Measurements from ENCODE around the gene DOK6. TPM values are rescaled to one million over a fixed set of nuclear protein-coding genes. Genes with fewer than 3 reads are reported as not detected.

DOK6 gene
- total and polyA plus RNA-seq, 2 donors (not counting 1 experiment from before 2014, with no cell fraction given): not detected

DNA sequence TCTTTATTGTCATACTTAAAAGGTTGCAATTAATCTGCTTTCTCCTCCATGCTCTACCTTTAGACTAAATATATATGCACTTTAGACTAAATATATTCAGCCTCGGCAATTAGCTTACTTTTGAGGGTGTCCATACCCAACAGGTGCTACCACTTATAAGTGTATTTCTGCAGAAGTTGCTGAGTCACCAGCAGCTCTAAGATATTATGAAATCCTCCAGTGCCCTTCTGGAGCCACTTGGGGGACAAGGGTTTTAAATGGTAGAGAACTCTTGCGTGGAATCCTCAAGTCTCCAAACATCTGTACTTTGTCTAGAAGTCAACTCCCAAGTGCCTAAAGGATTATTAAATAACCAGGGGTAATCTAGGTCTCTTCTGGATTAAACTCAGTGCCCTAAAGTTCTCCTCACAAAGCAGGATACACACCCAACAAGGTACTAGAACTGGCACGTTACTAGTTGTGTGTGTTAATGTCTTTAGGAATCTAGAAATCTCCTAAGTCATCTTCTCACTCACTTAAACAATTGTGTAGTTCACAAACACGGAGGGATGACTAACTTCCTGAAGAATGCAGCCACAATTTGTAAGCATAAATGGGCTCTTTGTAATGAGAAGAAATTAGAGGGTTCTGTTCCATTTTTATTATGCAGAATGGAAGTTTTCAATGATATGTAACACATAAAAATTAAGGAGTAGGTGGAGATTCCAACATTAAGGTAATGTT lies 387.3 kb downstream of the DOK6 start:
- Histone ChIP-seq H2AFZ (ENCODE audit: insufficient read depth, low read depth, low read length, poor library complexity, severe bottlenecking) (no peak overlapping the region), H3K27ac (ENCODE audit: low read length in 2 of 2) (no peak overlapping the region), H3K4me3 (ENCODE audit: control extremely low read depth in 1 of 5, extremely low read depth in 1 of 5, insufficient read depth in 1 of 5, low read depth in 2 of 5, low read length in 4 of 5) (no peak overlapping the region), H3K27me3 (replicated peaks in 1 of 4; ENCODE audit: control extremely low read depth in 1 of 4, control insufficient read depth in 3 of 4, insufficient read depth in 4 of 4, low read length in 3 of 4) (no peaks in the 10 kb centered on the region), H3K9ac (ENCODE audit: low read length) (no peak overlapping the region), H3K4me1 (ENCODE audit: control insufficient read depth in 2 of 2, insufficient read depth in 2 of 2, low read length in 2 of 2) (no peaks in the 10 kb centered on the region), H3K79me2 (ENCODE audit: control insufficient read depth, insufficient read depth, low read length) (no peaks in the 10 kb centered on the region), H3K36me3 (replicated peaks in 1 of 2; ENCODE audit: control extremely low read depth in 1 of 2, control insufficient read depth in 1 of 2, extremely low read depth in 1 of 2, insufficient read depth in 2 of 2, low read length in 1 of 2) (no peaks in the 10 kb centered on the region), H3K4me2 (replicated peaks; ENCODE audit: low read depth, low read length, poor library complexity, severe bottlenecking) (no peak overlapping the region), H4K20me1 (ENCODE audit: control insufficient read depth, insufficient read depth, low read length, poor library complexity, severe bottlenecking) (no peaks in the 10 kb centered on the region), H3K9me3 (ENCODE audit: control extremely low read depth in 1 of 3, control insufficient read depth in 2 of 3, insufficient read depth in 1 of 3, low read length in 2 of 3) (no peaks in the 10 kb centered on the region)
- Mint-ChIP-seq H3K27me3 (no peaks in the 10 kb centered on the region), H3K4me1 (no peaks in the 10 kb centered on the region), H3K4me3 (no peak overlapping the region), H3K27ac (no peak overlapping the region), H3K9me3 (ENCODE audit: insufficient read depth) (no peaks in the 10 kb centered on the region)
- ATAC-seq (ENCODE audit: low read depth) (no peak), DNase-seq (no peak)
- no CpG with 5 or more reads among the region's 4 CpGs for WGBS (ENCODE audit: insufficient coverage)
- ChIA-PET CTCF (no interaction called here), POLR2A (no interaction called here)
- intact Hi-C loops (cut with micrococcal nuclease): no loop called here
- TF ChIP-seq EZH2 (IDR thresholded peaks at IDR 0.05; ENCODE audit: borderline replicate concordance, insufficient read depth, low read depth, low read length, poor library complexity, severe bottlenecking): no peak
- TF ChIP-seq, protein P1, sequence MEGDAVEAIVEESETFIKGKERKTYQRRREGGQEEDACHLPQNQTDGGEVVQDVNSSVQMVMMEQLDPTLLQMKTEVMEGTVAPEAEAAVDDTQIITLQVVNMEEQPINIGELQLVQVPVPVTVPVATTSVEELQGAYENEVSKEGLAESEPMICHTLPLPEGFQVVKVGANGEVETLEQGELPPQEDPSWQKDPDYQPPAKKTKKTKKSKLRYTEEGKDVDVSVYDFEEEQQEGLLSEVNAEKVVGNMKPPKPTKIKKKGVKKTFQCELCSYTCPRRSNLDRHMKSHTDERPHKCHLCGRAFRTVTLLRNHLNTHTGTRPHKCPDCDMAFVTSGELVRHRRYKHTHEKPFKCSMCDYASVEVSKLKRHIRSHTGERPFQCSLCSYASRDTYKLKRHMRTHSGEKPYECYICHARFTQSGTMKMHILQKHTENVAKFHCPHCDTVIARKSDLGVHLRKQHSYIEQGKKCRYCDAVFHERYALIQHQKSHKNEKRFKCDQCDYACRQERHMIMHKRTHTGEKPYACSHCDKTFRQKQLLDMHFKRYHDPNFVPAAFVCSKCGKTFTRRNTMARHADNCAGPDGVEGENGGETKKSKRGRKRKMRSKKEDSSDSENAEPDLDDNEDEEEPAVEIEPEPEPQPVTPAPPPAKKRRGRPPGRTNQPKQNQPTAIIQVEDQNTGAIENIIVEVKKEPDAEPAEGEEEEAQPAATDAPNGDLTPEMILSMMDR (IDR thresholded peaks at IDR 0.05): no peak

DNA sequence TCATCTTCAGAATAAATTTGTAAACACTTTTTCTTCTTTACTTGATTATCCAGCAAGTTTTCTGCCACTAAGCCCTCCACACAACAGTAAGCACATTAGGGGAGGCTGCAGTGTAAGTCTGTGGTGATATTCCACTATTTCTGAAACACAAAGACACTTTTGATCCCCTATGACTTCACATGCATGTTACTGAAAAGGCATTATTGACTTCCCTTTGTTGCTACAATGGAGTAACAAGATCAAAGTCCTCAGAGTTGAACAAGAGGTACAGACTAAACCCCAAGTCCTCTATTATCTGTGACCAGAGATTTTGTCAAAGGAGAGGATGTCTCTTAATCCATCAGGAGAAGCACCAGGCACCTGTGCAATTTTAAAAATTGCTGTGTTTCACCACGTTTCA lies 389.1 kb downstream of the DOK6 start:
- Histone ChIP-seq H3K36me3 (replicated peaks in 1 of 2; ENCODE audit: control extremely low read depth in 1 of 2, control insufficient read depth in 1 of 2, extremely low read depth in 1 of 2, insufficient read depth in 2 of 2, low read length in 1 of 2) (no peaks in the 10 kb centered on the region), H3K27me3 (replicated peaks in 1 of 4; ENCODE audit: control extremely low read depth in 1 of 4, control insufficient read depth in 3 of 4, insufficient read depth in 4 of 4, low read length in 3 of 4) (no peaks in the 10 kb centered on the region), H3K4me1 (ENCODE audit: control insufficient read depth in 2 of 2, insufficient read depth in 2 of 2, low read length in 2 of 2) (no peaks in the 10 kb centered on the region), H3K79me2 (ENCODE audit: control insufficient read depth, insufficient read depth, low read length) (no peaks in the 10 kb centered on the region), H3K9me3 (ENCODE audit: control extremely low read depth in 1 of 3, control insufficient read depth in 2 of 3, insufficient read depth in 1 of 3, low read length in 2 of 3) (no peaks in the 10 kb centered on the region), H3K4me3 (ENCODE audit: control extremely low read depth in 1 of 5, extremely low read depth in 1 of 5, insufficient read depth in 1 of 5, low read depth in 2 of 5, low read length in 4 of 5) (no peak overlapping the region), H3K4me2 (replicated peaks; ENCODE audit: low read depth, low read length, poor library complexity, severe bottlenecking) (no peak overlapping the region), H3K27ac (ENCODE audit: low read length in 2 of 2) (no peak overlapping the region), H3K9ac (ENCODE audit: low read length) (no peak overlapping the region), H4K20me1 (ENCODE audit: control insufficient read depth, insufficient read depth, low read length, poor library complexity, severe bottlenecking) (no peaks in the 10 kb centered on the region), H2AFZ (ENCODE audit: insufficient read depth, low read depth, low read length, poor library complexity, severe bottlenecking) (no peak overlapping the region)
- POLR2A ChIA-PET: no interaction called here
- Mint-ChIP-seq H3K4me3 (no peak overlapping the region), H3K4me1 (no peaks in the 10 kb centered on the region), H3K27ac (no peak overlapping the region), H3K27me3 (no peaks in the 10 kb centered on the region), H3K9me3 (ENCODE audit: insufficient read depth) (no peaks in the 10 kb centered on the region)
- WGBS (ENCODE audit: insufficient coverage): 83% methylated on average over 1 of the region's 1 CpG
- intact Hi-C loops (cut with micrococcal nuclease): no loop called here
- DNase-seq: no peak
- CTCF ChIA-PET: no interaction called here
- ATAC-seq (ENCODE audit: low read depth): no peak
- TF ChIP-seq EZH2 (IDR thresholded peaks at IDR 0.05; ENCODE audit: borderline replicate concordance, insufficient read depth, low read depth, low read length, poor library complexity, severe bottlenecking): no peak
- TF ChIP-seq, protein P1 (IDR thresholded peaks at IDR 0.05): no peak

All from B cell (primary cell).